ENCODE results near the gene PTPRN2.
"Not testable (repeated sequence)": the region's sequence is repeated elsewhere in the genome, so short reads cannot be mapped to it uniquely, and the experiment has no call there.

Gene PTPRN2

GRCh38 chr7:157592636-157593320 is 994.8 kb downstream of the PTPRN2 start:
- DNase-seq: not testable (repeated sequence)

DNA sequence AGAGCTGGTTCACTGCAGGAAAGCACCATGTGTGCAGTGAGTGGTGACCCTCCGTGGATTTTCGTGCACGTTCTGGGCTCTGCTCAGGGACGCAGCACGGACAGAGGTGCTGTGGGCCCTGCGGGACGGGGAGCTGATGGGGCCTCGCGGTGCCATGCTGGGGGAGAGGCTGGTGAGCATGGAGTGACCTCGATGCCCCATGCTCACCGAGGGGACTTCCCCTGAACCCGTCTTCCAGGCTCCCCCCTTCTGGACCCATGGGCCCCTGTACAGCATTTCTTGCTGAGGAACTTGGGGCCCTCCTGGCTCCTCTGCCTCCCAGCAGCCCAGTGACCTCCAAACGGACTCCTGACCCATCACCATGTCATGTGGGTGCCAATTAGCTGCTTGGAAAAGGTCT is 997.1 kb downstream of the PTPRN2 start:
- DNase-seq: no peak

- DNase-seq: no peak
Measured at GRCh38 chr7:157589680-157590079, 997.9 kb downstream of the PTPRN2 start.

DNA sequence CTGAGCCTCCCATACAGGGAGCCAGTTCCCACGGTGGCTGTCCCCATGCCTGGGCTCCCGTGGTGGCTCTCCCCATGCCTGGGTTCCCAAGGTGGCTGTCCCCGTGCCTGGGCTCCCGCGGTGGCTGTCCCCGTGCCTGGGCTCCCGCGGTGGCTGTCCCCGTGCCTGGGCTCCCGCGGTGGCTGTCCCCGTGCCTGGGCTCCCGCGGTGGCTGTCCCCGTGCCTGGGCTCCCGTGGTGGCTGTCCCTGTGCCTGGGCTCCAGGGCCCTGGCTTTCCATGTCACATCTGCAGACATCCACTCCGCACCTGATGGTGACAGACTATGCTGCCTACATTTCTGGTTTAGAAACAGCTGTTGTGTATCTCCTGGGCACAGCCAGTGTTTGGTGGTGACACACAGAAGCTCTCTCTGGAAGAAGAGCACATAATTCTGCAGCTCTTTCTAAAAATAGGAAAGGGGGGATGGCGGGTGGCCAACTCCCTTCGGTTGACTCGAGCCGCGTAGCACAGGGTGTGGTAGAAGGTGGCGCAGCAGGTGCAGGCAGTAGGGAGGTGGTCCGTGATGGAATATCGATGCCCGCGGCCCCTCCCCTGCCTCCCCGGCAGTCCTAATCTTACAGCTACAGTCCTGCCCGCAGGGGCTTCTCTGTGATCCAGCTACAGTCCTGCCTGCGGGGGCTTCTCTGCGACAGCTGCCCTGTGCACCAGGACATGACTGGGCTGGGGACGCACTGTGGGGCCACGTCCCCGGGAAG is 999.6 kb downstream of the PTPRN2 start:
- no peak for DNase-seq

DNA sequence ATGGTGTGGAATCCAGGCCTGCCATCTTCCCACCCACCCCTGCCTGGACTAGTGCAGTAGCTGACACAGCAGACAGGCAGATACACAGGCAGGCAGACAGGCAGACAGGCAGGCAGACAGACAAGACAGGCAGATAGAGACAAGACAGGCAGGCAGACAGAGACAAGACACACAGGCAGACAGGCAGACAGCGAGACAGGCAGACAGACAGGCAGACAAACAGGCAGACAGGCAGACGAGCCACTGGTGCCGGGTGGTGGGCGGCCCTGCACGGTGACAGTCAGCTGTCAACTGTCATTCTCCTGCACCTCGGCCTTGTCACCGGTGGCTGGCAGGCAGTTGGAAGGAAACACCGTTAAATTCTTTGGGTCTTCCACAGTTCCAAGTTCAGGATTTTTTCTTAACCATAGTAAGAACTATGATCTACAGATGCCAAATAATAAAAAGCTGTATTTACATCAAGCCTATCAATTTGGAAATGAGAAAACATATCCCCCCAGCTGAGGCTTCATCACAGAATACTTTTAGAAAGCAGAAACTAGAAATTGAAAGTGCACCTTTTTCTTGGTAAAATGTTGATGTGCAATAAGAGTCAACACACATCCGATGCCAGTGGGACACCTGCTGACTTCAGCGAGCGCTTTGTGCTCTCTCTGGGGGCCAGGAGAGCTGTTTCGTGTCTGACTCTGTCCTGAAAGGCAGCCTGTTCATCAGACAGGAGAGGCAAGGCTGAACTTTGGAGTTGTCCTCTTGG is 1000.4 kb downstream of the PTPRN2 start:
- DNase-seq: no peak

DNA sequence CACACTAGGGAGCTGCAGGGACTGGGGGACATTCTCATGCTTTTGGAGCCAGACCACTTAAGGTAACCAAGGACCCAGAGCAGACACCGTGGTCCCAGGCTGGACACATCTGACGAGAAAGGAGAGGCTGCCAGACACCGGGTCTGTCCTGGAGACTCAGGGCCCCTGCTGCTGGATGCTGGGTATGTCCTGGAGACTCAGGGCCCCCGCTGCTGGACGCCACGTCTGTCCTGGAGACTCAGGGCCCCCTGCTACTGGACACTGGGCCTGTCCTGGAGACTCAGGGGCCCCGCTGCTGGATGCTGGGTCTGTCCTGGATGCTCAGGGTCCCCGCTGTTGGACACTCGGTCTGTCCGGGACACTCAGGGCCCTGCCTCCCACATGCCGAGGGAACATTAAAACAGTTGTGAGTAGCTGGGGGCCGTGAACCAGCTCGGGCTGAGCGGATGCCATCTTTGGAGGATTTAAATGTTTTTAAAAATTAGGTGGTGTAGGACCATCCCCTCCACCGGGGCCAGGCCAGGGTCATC is 1001.1 kb downstream of the PTPRN2 start:
- DNase-seq: no peak

GRCh38 chr7:157585113-157585861 is 1002.3 kb downstream of the PTPRN2 start:
- DNase-seq: peak; percentile 17

DNA sequence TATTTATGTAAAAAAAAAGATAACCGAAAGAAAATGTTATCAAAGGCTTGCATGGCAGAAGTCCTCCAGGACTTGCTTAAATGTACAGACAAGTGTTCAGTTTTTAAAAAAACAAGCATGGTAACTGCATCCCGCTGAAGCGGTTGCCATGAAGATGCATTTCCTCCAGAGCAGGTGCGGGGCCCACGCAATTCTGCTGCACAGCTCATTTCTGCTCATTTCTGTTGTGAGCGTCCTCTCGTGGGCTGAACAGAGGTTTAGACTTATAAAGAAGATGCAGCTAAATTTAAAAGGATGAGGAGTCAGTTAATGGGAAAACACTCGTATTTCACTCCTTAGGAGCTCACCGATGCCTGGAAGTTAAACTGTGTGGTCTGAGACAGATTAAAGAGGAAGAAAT is 1003.2 kb downstream of the PTPRN2 start:
- no peak for DNase-seq

GRCh38 chr7:157581740-157582139 is 1005.9 kb downstream of the PTPRN2 start:
- DNase-seq: no peak

GRCh38 chr7:157580324-157580723 is 1007.3 kb downstream of the PTPRN2 start:
- DNase-seq: no peak

- no peak for DNase-seq
Measured at GRCh38 chr7:157579425-157579824, 1008.2 kb downstream of the PTPRN2 start.

- DNase-seq: no peak
Measured at GRCh38 chr7:157577796-157578339, 1009.8 kb downstream of the PTPRN2 start.

- no peak for DNase-seq
Measured at GRCh38 chr7:157577061-157577460, 1010.6 kb downstream of the PTPRN2 start.

- DNase-seq: no peak
Measured at GRCh38 chr7:157576415-157576814, 1011.2 kb downstream of the PTPRN2 start.

DNA sequence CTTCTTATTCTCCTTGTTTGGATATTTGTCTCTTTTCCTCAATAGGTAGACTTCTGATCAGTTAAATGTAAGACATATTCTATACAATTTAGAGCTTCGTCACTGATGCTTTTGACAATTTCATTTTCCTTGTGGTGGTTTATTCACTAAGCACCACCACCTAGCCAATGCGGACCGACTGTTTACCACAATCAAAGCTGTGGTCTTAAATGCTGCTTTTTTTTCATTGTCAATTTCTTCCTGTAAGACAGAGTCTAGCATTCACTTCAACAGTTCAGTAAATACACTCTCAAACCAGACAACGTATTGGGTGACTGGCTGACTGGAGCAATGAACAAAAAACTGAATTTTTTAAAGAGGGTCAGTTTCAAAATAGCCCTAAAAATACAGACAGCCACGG is 1011.8 kb downstream of the PTPRN2 start:
- no peak for DNase-seq

DNA sequence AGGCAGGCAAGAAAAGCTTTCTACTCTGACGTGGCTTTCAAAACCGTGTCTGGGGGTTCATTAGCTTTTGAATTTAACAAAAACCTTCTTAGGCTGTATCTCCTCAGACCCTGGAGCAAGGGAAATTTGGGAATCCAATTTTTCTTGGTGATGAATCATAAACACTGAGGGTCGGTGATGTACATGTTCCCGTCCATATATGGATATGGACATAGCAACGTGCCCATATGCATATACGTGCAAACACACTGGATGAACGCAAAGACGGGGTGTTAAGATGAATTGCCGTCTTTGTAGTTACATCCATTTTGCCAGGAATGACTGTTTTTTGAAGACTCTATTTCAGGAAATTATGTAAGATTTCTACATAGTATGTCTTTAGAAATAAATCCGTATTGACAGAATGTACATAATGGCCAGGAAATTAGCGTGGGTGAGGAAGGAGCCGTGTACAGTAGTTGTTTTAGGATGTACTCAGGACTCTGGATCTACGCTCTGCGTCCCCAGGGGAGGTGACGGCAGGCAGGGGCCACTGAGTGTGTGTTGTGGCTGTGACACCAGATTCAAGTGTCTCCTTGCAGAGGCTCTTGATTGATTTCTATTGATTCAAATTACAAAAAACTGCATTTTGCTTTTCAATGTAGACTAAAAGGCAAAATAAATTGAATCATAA is 1012.6 kb downstream of the PTPRN2 start:
- DNase-seq: no peak

DNA sequence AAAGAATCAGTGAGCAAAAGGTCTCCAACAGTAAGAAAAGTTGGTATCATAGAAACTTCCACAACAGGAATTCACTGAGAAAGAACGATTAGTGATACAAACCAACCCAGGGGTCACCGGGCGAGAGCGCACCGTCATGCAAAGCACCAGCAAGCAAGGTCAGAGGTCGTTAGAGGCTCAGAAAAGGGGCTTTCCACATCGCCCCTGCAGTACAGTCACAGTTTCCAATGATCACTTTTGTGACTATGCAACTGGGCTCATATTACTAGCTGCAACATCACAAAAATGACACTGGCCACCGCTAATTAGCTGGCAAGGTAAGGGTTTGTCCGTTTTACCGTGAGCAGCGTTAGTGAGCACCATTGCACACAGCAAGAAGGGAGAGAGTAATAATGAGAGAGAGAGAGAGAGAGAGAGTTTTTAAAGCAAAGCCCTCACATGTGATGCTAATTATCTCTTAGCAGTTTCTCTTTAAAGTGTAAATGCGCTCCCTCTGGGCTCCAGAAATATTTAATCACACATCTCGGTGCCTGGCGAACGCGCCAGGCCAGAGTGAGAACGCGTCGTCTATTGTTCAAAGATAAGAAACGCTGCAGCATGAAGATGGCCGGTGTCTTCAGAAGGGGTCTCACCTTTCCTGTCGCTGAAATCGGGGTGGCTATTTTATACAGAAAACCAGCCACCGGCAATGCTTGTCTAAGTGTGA is 1013.4 kb downstream of the PTPRN2 start:
- DNase-seq: no peak

GRCh38 chr7:157573244-157573643 is 1014.4 kb downstream of the PTPRN2 start:
- no peak for DNase-seq

DNA sequence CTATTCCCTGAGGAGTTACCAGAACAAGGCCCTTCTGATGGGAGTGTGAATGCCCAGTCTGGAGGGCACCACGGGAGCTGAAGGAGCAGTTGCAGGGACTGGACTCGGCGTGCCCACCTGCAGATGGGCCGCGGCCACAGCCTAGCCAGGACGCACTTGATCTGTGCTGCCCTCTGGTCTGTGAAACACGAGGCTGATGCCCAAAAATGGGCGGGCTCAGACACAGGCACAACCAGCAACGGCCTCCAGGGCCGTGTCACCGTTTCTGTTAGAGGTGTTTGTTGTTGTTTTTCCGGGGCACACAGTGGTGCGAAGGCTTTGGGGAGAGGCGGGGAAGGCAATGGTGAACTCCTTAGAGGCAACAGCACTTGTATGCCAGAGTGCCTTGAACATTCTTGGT is 1015.0 kb downstream of the PTPRN2 start:
- DNase-seq: no peak

GRCh38 chr7:157570531-157571200 is 1017.0 kb downstream of the PTPRN2 start:
- DNase-seq: no peak

DNA sequence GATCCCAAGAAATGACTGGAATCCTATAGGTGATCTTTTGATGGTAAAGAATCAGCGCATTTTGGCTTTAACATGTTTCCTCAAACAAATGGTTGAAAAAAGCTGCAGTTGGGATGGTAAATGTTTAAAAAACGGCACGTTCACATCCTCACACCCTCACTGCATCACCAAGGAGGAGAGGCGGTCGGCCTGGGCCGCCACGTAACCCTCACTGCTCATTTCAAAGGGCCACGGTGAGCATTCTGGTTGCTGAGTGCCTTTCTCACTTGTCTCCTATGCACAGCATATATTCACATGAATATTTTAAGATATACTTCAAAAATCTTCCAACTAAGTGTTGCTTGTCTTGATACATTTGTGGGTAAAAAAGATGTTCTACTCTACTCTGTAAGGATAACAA is 1017.7 kb downstream of the PTPRN2 start:
- no peak for DNase-seq
